ENCODE data around the gene ACTL10.

DNA sequence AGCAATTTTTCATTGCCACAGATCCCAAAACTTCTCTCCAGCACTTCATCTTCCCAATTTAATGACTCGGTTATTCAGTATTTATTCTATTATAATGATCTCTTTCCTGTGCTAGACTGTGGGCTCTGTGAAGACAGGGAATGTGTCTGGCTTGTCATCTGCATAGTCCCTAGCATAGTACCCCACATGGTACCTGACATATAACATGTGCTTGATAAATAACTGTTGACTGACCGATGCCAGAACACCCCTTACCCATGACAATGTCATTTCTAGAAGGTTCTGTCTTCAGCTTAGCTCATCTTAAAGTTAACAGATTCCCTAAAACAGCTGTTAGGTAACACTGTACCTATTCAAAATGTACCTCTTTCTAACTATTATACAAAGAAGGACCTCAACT, 49.8 kb downstream of the ACTL10 start:
- TF ChIP-seq, protein P1, sequence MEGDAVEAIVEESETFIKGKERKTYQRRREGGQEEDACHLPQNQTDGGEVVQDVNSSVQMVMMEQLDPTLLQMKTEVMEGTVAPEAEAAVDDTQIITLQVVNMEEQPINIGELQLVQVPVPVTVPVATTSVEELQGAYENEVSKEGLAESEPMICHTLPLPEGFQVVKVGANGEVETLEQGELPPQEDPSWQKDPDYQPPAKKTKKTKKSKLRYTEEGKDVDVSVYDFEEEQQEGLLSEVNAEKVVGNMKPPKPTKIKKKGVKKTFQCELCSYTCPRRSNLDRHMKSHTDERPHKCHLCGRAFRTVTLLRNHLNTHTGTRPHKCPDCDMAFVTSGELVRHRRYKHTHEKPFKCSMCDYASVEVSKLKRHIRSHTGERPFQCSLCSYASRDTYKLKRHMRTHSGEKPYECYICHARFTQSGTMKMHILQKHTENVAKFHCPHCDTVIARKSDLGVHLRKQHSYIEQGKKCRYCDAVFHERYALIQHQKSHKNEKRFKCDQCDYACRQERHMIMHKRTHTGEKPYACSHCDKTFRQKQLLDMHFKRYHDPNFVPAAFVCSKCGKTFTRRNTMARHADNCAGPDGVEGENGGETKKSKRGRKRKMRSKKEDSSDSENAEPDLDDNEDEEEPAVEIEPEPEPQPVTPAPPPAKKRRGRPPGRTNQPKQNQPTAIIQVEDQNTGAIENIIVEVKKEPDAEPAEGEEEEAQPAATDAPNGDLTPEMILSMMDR (IDR thresholded peaks at IDR 0.05 in 8 of 11, conservative IDR thresholded peaks at IDR 0.05 in 3 of 11): no peak
- TF ChIP-seq POLR2AphosphoS5 (IDR thresholded peaks at IDR 0.05) (no peak), POLR2A (IDR thresholded peaks at IDR 0.05) (no peak)
